GM12878 (cell line): ENCODE data around the gene KLKB1. TPM values are rescaled to one million over a fixed set of nuclear protein-coding genes. Genes with fewer than 3 reads are reported as not detected.
"Not testable (repeated sequence)": the region's sequence is repeated elsewhere in the genome, so short reads cannot be mapped to it uniquely, and the experiment has no call there.

Experiments
- ATAC-seq: fragments of 200-7000 bp; cut with Tn5 transposase; 3 replicates; pipeline ENCODE4 v1.9.1; 2020; ENCODE audit warnings: mild to moderate bottlenecking, moderate library complexity
- BruUV-seq: library from RNA; stranded (reverse); fragments of 400-500 nt; replicated peaks from 2 replicates; lab custom pipeline; 2021; lab: Mats Ljungman, UMichigan
- CTCF ChIA-PET: fragments of 300-600 bp; sonication (Branson Sonifier 250); formaldehyde crosslinking; extraction: SDS; loops from one replicate; lab custom pipeline; 2021; ENCODE audit warnings: inconsistent platforms; lab: Yijun Ruan, JAX
- POLR2A ChIA-PET: fragments of 350-600 bp; formaldehyde crosslinking; extraction: SDS; loops from one replicate; lab custom pipeline; 2021; ENCODE audit warnings: inconsistent platforms; lab: Charles Lee
- RAD21 ChIA-PET: fragments of 300-600 bp; sonication (Branson Sonifier 250); formaldehyde crosslinking; loops from one replicate; lab custom pipeline; 2023; ENCODE audit warnings: antibody characterized with exemption; ENCODE audit not compliant: unreplicated experiment; lab: Charles Lee
- SMC1A ChIA-PET: fragments of 300-600 bp; sonication (Branson Sonifier 250); formaldehyde crosslinking; loops from one replicate; lab custom pipeline; 2023; ENCODE audit not compliant: unreplicated experiment, uncharacterized antibody; lab: Charles Lee
- DNase-seq: peaks from one replicate; pipeline ENCODE4 v3.0.0-alpha.2; 2011; ENCODE audit warnings: low read depth, low spot score
- FAIRE-seq: peaks from 3 replicates; lab custom pipeline; 2011; peaks lifted over from hg19 to GRCh38; lab: Jason Lieb, UNC
- H2AFZ ChIP-seq: 2 replicates; pipeline ENCODE4 v1.6.0; 2011; ENCODE audit warnings: low read depth, low read length, control low read depth; ENCODE audit not compliant: control insufficient read depth
- H3K27ac ChIP-seq: 2 replicates; pipeline ENCODE4 v1.5.1; 2011; ENCODE audit warnings: control low read depth; ENCODE audit not compliant: control insufficient read depth, insufficient read depth
- H3K27me3 ChIP-seq, 2 experiments: replicated peaks in 1 of 2; 2 replicates each; pipeline versions ENCODE4 v1.6.0 to v1.6.1; 2011; ENCODE audit warnings: low read length in 1 of 2; ENCODE audit not compliant: control insufficient read depth in 2 of 2, insufficient read depth in 2 of 2
- H3K36me3 ChIP-seq, 2 experiments: 2 replicates each; pipeline ENCODE4 v1.5.1; 2011; ENCODE audit warnings: low read length in 1 of 2; ENCODE audit not compliant: control insufficient read depth in 2 of 2, insufficient read depth in 2 of 2
- H3K4me1 ChIP-seq: 2 replicates; pipeline ENCODE4 v1.6.1; 2011; ENCODE audit warnings: mild to moderate bottlenecking, low read length, moderate library complexity, mixed read lengths; ENCODE audit not compliant: control insufficient read depth, insufficient read depth
- H3K4me2 ChIP-seq: 2 replicates; pipeline ENCODE4 v1.6.0; 2011; ENCODE audit warnings: control low read depth; ENCODE audit not compliant: control insufficient read depth, insufficient read depth
- H3K4me3 ChIP-seq: fragments of 200-600 bp; sonication (generic); 2 replicates; pipeline ENCODE4 v1.5.1; 2016
- H3K79me2 ChIP-seq: 2 replicates; pipeline ENCODE4 v1.6.0; 2011; ENCODE audit warnings: low read length; ENCODE audit not compliant: control insufficient read depth, insufficient read depth
- H3K9ac ChIP-seq: 2 replicates; pipeline ENCODE4 v1.8.0; 2011; ENCODE audit warnings: low read length, control low read depth, mixed read lengths; ENCODE audit not compliant: control insufficient read depth, insufficient read depth
- H3K9me3 ChIP-seq: replicated peaks from 3 replicates; pipeline ENCODE4 v1.5.1; 2011; ENCODE audit warnings: mild to moderate bottlenecking, low read length; ENCODE audit not compliant: control insufficient read depth, insufficient read depth
- H4K20me1 ChIP-seq: 2 replicates; pipeline ENCODE4 v1.6.0; 2011; ENCODE audit not compliant: control insufficient read depth, insufficient read depth
- ETV6 ChIP-seq, 2 experiments: fragments of 450-650 bp in 1 of 2; IDR thresholded peaks in 1 of 2; conservative IDR thresholded peaks in 1 of 2; 2 replicates each; pipeline ENCODE4 v1.6.1; 2014; ENCODE audit warnings: antibody characterized with exemption in 1 of 2, borderline replicate concordance in 1 of 2, low read depth in 1 of 2, mild to moderate bottlenecking in 1 of 2, moderate library complexity in 1 of 2
- NFYB ChIP-seq: IDR thresholded peaks from 2 replicates; pipeline ENCODE4 v1.6.1; 2011; ENCODE audit warnings: low read depth, mild to moderate bottlenecking, low read length, improper control_type of control experiment, moderate library complexity; ENCODE audit not compliant: insufficient read depth
- SREBF2 ChIP-seq: IDR thresholded peaks from 2 replicates; pipeline ENCODE4 v1.6.1; 2012; ENCODE audit warnings: mild to moderate bottlenecking, low read length
- WGBS: methylation state at CpG from one replicate; pipeline ENCODE4 v1.1.6; 2016; ENCODE audit warnings: low lambda C conversion rate; ENCODE audit not compliant: insufficient replicate concordance, insufficient coverage; ENCODE audit errors: missing lambda C conversion rate; 5-methylcytosine and 5-hydroxymethylcytosine counted together
- in situ Hi-C: fragments of 300-500 bp; cut with MboI; formaldehyde crosslinking; loops from 9 replicates; pipeline ENCODE4 v1.14.3; 2018; ENCODE audit warnings: mixed read lengths
- intact Hi-C: fragments of 100-400 bp; cut with micrococcal nuclease; formaldehyde crosslinking; loops from one replicate; pipeline ENCODE4 v1.14.2; 2022; ENCODE audit not compliant: unreplicated experiment
- polyA plus RNA-seq, 11 experiments: library from polyadenylated mRNA; depleted of rRNA in 4 of 11; unstranded in 6 of 11; stranded (reverse) in 5 of 11; fragments of >200 nt; fragmentation: Nextera tagmentation in 4 of 11; fragmentation: Illumina TruSeq in 1 of 11; extraction: Ambion mirVana in 4 of 11; extraction: Trizol in 1 of 11; gene quantifications; 1 replicate in 1 of 11; 2 replicates in 10 of 11; pipeline versions ENCODE4 v1.2.1 to v1.2.3, GENCODE V29; 2011 to 2016; ENCODE audit warnings: inconsistent platforms in 2 of 11, missing spikeins in 2 of 11, low read depth in 1 of 11
- total RNA-seq, 4 experiments: library from RNA; depleted of rRNA in 3 of 4; stranded (reverse); fragments of >200 nt in 3 of 4; fragmentation: Illumina TruSeq in 1 of 4; extraction: Trizol in 1 of 4; gene quantifications; 2 replicates each; pipeline versions ENCODE4 v1.2.1 to v1.2.3, GENCODE V29; 2013 to 2021

Gene KLKB1
- total and polyA plus RNA-seq, 10 of the 15 experiments (the other 5 are each of a cell fraction or from before 2014, with no cell fraction given) = 0.04 TPM; not detected in 9

DNA sequence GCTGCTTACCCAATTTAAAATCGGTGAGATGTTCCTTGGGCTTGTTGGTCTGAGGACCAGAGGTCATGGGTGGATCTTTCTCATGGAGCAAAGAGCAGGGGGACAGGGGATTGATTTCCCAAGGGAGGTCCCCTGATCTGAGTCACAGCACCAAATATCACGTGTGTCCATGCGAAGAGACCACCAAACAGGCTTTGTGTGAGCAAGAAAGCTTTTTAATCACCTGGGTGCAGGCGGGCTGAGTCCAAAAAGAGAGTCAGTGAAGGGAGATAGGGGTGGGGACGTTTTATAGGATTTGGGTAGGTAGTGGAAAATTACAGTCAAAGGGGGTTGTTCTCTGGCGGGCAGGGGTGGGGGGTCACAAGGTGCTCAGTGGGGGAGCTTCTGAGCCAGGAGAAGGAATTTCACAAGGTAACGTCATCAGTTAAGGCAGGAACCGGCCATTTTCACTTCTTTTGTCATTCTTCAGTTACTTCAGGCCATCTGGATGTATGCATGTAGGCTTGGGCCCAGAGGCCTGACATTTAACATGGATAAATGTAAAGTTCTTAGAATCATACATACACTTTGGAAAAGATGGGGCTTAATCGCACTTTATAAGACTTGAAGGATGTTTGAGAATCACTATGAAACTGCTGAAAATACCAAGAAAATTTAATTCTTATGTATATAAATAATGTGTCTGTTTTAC lies 19.9 kb downstream of the KLKB1 start:
- WGBS = 33% methylated on average over 8 of the region's 9 CpGs
- H3K27ac ChIP-seq, in situ Hi-C loops, H3K9me3 ChIP-seq, CTCF ChIA-PET, H3K4me3 ChIP-seq, H3K79me2 ChIP-seq, RAD21 ChIA-PET, FAIRE-seq, SMC1A ChIA-PET, POLR2A ChIA-PET, H3K4me2 ChIP-seq, ATAC-seq, H3K27me3 ChIP-seq, H3K4me1 ChIP-seq, DNase-seq, H2AFZ ChIP-seq, H3K36me3 ChIP-seq, H4K20me1 ChIP-seq, intact Hi-C loops, BruUV-seq, H3K9ac ChIP-seq: not testable (repeated sequence)

DNA sequence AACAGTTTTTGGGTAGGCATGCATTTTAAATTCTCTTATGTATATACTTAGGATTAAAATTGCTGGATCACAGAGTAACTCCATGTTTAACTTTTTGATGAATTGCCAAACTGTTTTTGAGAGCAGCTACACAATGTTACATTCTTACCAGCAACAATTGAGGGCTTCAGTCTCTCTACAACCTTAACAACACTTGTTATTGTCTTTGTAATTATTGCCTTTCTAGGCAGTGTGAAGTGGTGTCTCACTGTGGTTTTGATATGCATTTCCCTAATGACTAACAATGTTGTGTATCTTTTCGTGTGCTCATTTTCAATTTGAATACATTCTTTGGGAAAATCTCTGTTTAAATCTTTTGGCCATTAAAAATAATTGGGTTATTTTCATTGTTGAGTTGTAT lies 21.3 kb downstream of the KLKB1 start:
- no TSS peak for BruUV-seq

More for the DNA sequence above, 21.3 kb downstream of the KLKB1 start:
- no peaks in the 10 kb centered on the region for H3K4me1 ChIP-seq
- ATAC-seq (no peak), DNase-seq (no peak), FAIRE-seq (no peak)
- H3K36me3 ChIP-seq = no peaks in the 10 kb centered on the region
- H3K27me3 ChIP-seq = no peaks in the 10 kb centered on the region; a peak in 1 of 4 replicates
- SMC1A ChIA-PET = no interaction called here
- in situ Hi-C loops = no loop called here
- intact Hi-C loops = no loop called here
- CTCF ChIA-PET = no interaction called here
- H3K4me2 ChIP-seq = no peak overlapping the region
- H4K20me1 ChIP-seq = no peaks in the 10 kb centered on the region
- POLR2A ChIA-PET = no interaction called here
- no peak overlapping the region for H3K9ac ChIP-seq
- H3K9me3 ChIP-seq = no peaks in the 10 kb centered on the region
- TF ChIP-seq ETV6 (conservative IDR thresholded peaks at IDR 0.05 in 1 of 2, IDR thresholded peaks at IDR 0.05 in 1 of 2; ENCODE audit: borderline replicate concordance in 1 of 2, low read depth in 1 of 2) (no peak), NFYB (no peak), SREBF2 (no peak)
- WGBS = 0% methylated on average over 1 of the region's 1 CpG
- H3K4me3 ChIP-seq = no peak overlapping the region
- no peak overlapping the region for H3K27ac ChIP-seq
- H3K79me2 ChIP-seq = no peaks in the 10 kb centered on the region
- H2AFZ ChIP-seq = no peak overlapping the region
- RAD21 ChIA-PET = no interaction called here
